ENCODE measurements around the gene ADCK1. TPM values are rescaled to one million over a fixed set of nuclear protein-coding genes. Genes with fewer than 3 reads are reported as not detected.

ADCK1 gene
- total RNA-seq, 1 experiment from 2014 or later = 10.1 TPM

- Histone ChIP-seq H3K9me3 (ENCODE audit: control insufficient read depth, insufficient read depth, low read depth, low read length) (no peaks in the 10 kb centered on the region), H3K27me3 (ENCODE audit: control insufficient read depth, insufficient read depth, low read length) (no peaks in the 10 kb centered on the region), H3K27ac (ENCODE audit: low read length) (no peak overlapping the region), H3K4me1 (ENCODE audit: control insufficient read depth, insufficient read depth, low read length) (no peaks in the 10 kb centered on the region), H3K4me3 (ENCODE audit: low read depth in 2 of 2, low read length in 2 of 2) (no peak overlapping the region), H3K36me3 (ENCODE audit: control insufficient read depth, insufficient read depth, low read length) (no peaks in the 10 kb centered on the region)
- TF ChIP-seq, protein P1, sequence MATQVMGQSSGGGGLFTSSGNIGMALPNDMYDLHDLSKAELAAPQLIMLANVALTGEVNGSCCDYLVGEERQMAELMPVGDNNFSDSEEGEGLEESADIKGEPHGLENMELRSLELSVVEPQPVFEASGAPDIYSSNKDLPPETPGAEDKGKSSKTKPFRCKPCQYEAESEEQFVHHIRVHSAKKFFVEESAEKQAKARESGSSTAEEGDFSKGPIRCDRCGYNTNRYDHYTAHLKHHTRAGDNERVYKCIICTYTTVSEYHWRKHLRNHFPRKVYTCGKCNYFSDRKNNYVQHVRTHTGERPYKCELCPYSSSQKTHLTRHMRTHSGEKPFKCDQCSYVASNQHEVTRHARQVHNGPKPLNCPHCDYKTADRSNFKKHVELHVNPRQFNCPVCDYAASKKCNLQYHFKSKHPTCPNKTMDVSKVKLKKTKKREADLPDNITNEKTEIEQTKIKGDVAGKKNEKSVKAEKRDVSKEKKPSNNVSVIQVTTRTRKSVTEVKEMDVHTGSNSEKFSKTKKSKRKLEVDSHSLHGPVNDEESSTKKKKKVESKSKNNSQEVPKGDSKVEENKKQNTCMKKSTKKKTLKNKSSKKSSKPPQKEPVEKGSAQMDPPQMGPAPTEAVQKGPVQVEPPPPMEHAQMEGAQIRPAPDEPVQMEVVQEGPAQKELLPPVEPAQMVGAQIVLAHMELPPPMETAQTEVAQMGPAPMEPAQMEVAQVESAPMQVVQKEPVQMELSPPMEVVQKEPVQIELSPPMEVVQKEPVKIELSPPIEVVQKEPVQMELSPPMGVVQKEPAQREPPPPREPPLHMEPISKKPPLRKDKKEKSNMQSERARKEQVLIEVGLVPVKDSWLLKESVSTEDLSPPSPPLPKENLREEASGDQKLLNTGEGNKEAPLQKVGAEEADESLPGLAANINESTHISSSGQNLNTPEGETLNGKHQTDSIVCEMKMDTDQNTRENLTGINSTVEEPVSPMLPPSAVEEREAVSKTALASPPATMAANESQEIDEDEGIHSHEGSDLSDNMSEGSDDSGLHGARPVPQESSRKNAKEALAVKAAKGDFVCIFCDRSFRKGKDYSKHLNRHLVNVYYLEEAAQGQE (IDR thresholded peaks at IDR 0.05; ENCODE audit: insufficient read depth in 1 of 2, low read depth in 2 of 2, low read length in 1 of 2) = no peak
- no peak for TF ChIP-seq TCF7L2 (IDR thresholded peaks at IDR 0.05; ENCODE audit: low read depth, low read length)
- no peak for TF ChIP-seq SIN3A (IDR thresholded peaks at IDR 0.05; ENCODE audit: borderline replicate concordance, insufficient read depth, low read depth, low read length)
- ATAC-seq (no peak), DNase-seq (ENCODE audit: low read depth, low spot score) (no peak)
- ChIA-PET POLR2A (no interaction called here), CTCF (no interaction called here)
- intact Hi-C loops (cut with micrococcal nuclease; ENCODE audit: unreplicated experiment) (no loop called here), in situ Hi-C loops (cut with HindIII; ENCODE audit: low pct_unique_long_range_greater_than_20kb, low sequenced_read_pairs) (no loop called here)
- no TSS peak for BruUV-seq (replicated peaks)
Observed at GRCh38 chr14:77848031-77848430, 48.1 kb downstream of the ADCK1 start.

GRCh38 chr14:77849711-77850110 is 49.8 kb downstream of the ADCK1 start:
- Histone ChIP-seq H3K9me3 (ENCODE audit: control insufficient read depth, insufficient read depth, low read depth, low read length) (no peaks in the 10 kb centered on the region), H3K27ac (ENCODE audit: low read length) (no peak overlapping the region), H3K4me3 (ENCODE audit: low read depth in 2 of 2, low read length in 2 of 2) (no peak overlapping the region), H3K27me3 (ENCODE audit: control insufficient read depth, insufficient read depth, low read length) (no peaks in the 10 kb centered on the region), H3K36me3 (ENCODE audit: control insufficient read depth, insufficient read depth, low read length) (no peaks in the 10 kb centered on the region), H3K4me1 (ENCODE audit: control insufficient read depth, insufficient read depth, low read length) (no peaks in the 10 kb centered on the region)
- intact Hi-C loops (cut with micrococcal nuclease; ENCODE audit: unreplicated experiment) (no loop called here), in situ Hi-C loops (cut with HindIII; ENCODE audit: low pct_unique_long_range_greater_than_20kb, low sequenced_read_pairs) (no loop called here)
- ChIA-PET CTCF (interaction anchor here (0.7 kb wide), 1 partner anchor 12 kb away, joined by 4 read pairs; no protein-coding TSS in a partner anchor), POLR2A (no interaction called here)
- ATAC-seq (no peak), DNase-seq (ENCODE audit: low read depth, low spot score) (no peak)
- TF ChIP-seq CTCF (IDR thresholded peaks at IDR 0.05) (no peak), POLR2AphosphoS5 (IDR thresholded peaks at IDR 0.05; ENCODE audit: low read depth, low read length) (no peak), SIN3A (IDR thresholded peaks at IDR 0.05; ENCODE audit: borderline replicate concordance, insufficient read depth, low read depth, low read length) (no peak), TCF7L2 (IDR thresholded peaks at IDR 0.05; ENCODE audit: low read depth, low read length) (no peak)
- TF ChIP-seq, protein P1 (IDR thresholded peaks at IDR 0.05; ENCODE audit: insufficient read depth in 1 of 2, low read depth in 2 of 2, low read length in 1 of 2) = no peak
- no TSS peak for BruUV-seq (replicated peaks)
